Prostate gland (tissue), 2 donors: Measurements from ENCODE around the gene ARHGEF12. TPM values are rescaled to one million over a fixed set of nuclear protein-coding genes. Genes with fewer than 3 reads are reported as not detected.

Source experiments
- DNase-seq: peaks from one replicate; pipeline ENCODE4 v3.0.0-alpha.2; 2019; ENCODE audit warnings: low spot score
- H3K27ac ChIP-seq, 2 donors: fragments of 200-600 bp; sonication (generic); 2 replicates each; pipeline ENCODE4 v1.5.1; 2017 to 2019
- H3K27me3 ChIP-seq: fragments of 200-600 bp; sonication (generic); replicated peaks from 2 replicates; pipeline ENCODE4 v1.5.1; 2019; ENCODE audit not compliant: insufficient read depth
- H3K36me3 ChIP-seq, 2 donors: fragments of 200-600 bp; sonication (generic); 1 replicate in 1 of 2; 2 replicates in 1 of 2; pipeline versions ENCODE4 v1.5.1 to v1.8.1; 2017 to 2019
- H3K4me1 ChIP-seq: fragments of 200-600 bp; sonication (generic); replicated peaks from 2 replicates; pipeline ENCODE4 v1.5.1; 2019
- H3K4me3 ChIP-seq, 2 donors: fragments of 200-600 bp; sonication (generic); 2 replicates each; pipeline ENCODE4 v1.5.1; 2017 to 2019
- H3K9me3 ChIP-seq: fragments of 200-600 bp; sonication (generic); 2 replicates; pipeline ENCODE4 v1.5.1; 2017
- POLR2A ChIP-seq: fragments of 450-650 bp; IDR thresholded peaks from one replicate; pipeline ENCODE4 v1.6.1; 2016; ENCODE audit warnings: antibody characterized with exemption, mild to moderate bottlenecking
- POLR2AphosphoS5 ChIP-seq: sonication (generic); formaldehyde crosslinking; IDR thresholded peaks from one replicate; pipeline ENCODE4 v1.6.1; 2017; ENCODE audit warnings: antibody characterized with exemption
- WGBS: methylation state at CpG from one replicate; pipeline ENCODE4 v1.1.5; 2018; 5-methylcytosine and 5-hydroxymethylcytosine counted together
- intact Hi-C: fragments of 100-400 bp; cut with DNase I; formaldehyde crosslinking; loops from one replicate; pipeline ENCODE4 v1.14.2; 2022
- total RNA-seq, 2 donors: library from RNA; depleted of rRNA; stranded (reverse); fragments of >200 nt; gene quantifications; one replicate each; pipeline ENCODE4 v1.1.0, GENCODE V29; 2016
- TF ChIP-seq, protein P1 (sequence below), 4 experiments: fragments of 200-600 bp in 2 of 4; fragments of 450-650 bp in 2 of 4; sonication (generic) in 2 of 4; IDR thresholded peaks; 1 replicate in 3 of 4; 2 replicates in 1 of 4; pipeline ENCODE4 v1.5.1; 2016 to 2019; ENCODE audit warnings: antibody characterized with exemption in 4 of 4, mild to moderate bottlenecking in 2 of 4, moderate library complexity in 2 of 4

ARHGEF12 gene
- total RNA-seq, 2 donors from 2014 or later = 86.2 to 96.5 TPM

- DNase-seq = no peak
- intact Hi-C loops = no loop called here
- H3K9me3 ChIP-seq = no peaks in the 10 kb centered on the region
- no peak overlapping the region for H3K4me3 ChIP-seq
- no peaks in the 10 kb centered on the region for H3K27me3 ChIP-seq
- H3K36me3 ChIP-seq = no peaks in the 10 kb centered on the region
- no peak overlapping the region for H3K27ac ChIP-seq
- TF ChIP-seq POLR2A = no peak
- TF ChIP-seq POLR2AphosphoS5 = no peak
- TF ChIP-seq, protein P1, sequence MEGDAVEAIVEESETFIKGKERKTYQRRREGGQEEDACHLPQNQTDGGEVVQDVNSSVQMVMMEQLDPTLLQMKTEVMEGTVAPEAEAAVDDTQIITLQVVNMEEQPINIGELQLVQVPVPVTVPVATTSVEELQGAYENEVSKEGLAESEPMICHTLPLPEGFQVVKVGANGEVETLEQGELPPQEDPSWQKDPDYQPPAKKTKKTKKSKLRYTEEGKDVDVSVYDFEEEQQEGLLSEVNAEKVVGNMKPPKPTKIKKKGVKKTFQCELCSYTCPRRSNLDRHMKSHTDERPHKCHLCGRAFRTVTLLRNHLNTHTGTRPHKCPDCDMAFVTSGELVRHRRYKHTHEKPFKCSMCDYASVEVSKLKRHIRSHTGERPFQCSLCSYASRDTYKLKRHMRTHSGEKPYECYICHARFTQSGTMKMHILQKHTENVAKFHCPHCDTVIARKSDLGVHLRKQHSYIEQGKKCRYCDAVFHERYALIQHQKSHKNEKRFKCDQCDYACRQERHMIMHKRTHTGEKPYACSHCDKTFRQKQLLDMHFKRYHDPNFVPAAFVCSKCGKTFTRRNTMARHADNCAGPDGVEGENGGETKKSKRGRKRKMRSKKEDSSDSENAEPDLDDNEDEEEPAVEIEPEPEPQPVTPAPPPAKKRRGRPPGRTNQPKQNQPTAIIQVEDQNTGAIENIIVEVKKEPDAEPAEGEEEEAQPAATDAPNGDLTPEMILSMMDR (IDR thresholded peaks at IDR 0.05) = no peak
- H3K4me1 ChIP-seq = peaks cover 8% of the 10 kb centered on the region
These were observed 14.4 kb downstream of the ARHGEF12 start for GRCh38 chr11:120350637-120351036.

DNA sequence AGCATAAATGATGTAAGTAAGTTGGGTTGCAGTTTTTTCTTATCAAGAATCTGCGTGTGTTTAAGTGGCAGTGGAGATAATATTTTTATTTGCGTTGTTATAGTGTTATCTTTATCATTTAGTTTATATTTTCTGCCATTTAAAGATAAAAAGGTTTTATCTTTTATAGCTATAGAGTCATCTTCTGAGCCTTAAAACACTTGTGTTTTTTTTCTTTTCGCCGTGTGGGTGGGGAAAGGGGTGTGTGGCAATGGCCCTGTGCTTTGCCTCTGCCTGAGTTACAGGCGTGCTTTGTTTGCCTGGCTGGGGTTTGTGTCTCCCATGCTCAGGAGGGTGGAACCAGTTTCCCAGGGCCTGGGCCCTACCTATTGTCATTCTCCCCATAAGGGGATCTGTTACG is 16.2 kb downstream of the ARHGEF12 start:
- TF ChIP-seq, protein P1 (IDR thresholded peaks at IDR 0.05) = no peak
- TF ChIP-seq POLR2AphosphoS5 = no peak
- no peak for TF ChIP-seq POLR2A
- Histone ChIP-seq H3K27me3 (no peaks in the 10 kb centered on the region), H3K9me3 (no peaks in the 10 kb centered on the region), H3K27ac (no peak overlapping the region), H3K4me1 (no peaks in the 10 kb centered on the region), H3K4me3 (no peak overlapping the region), H3K36me3 (no peaks in the 10 kb centered on the region)
- WGBS = 51% methylated on average over 6 of the region's 6 CpGs
- DNase-seq = no peak
- intact Hi-C loops = no loop called here

- intact Hi-C loops = no loop called here
- TF ChIP-seq POLR2A (no peak), POLR2AphosphoS5 (no peak)
- TF ChIP-seq, protein P1 (IDR thresholded peaks at IDR 0.05) = no peak
- no peak for DNase-seq
- 47% methylated on average over 1 of the region's 1 CpG for WGBS
- Histone ChIP-seq H3K27ac (no peak overlapping the region), H3K36me3 (no peaks in the 10 kb centered on the region), H3K4me3 (no peak overlapping the region), H3K9me3 (no peaks in the 10 kb centered on the region), H3K27me3 (no peaks in the 10 kb centered on the region), H3K4me1 (no peaks in the 10 kb centered on the region)
These were observed 17.9 kb downstream of the ARHGEF12 start for GRCh38 chr11:120354068-120354467.

DNA sequence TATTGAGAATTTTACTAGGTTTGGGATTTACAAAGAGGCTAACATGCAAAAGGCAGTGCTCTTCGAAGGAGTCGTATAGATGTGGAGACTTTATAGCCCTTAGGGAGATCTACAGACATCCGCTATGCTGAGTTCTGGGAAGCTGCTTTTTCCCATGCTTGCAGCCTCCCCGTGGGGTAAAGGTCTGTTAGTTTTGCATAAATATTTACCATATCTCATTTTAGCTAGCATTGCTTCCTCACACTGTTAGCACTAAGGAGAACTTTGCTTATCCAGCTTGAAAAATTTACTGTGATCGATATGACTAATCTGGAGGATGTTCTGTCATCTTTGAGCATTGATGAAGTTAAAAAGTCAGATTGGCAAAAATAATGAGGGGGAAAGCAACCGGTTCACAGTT is 18.6 kb downstream of the ARHGEF12 start:
- Histone ChIP-seq H3K36me3 (no peaks in the 10 kb centered on the region), H3K4me1 (no peaks in the 10 kb centered on the region), H3K27me3 (no peaks in the 10 kb centered on the region), H3K9me3 (no peaks in the 10 kb centered on the region), H3K27ac (no peak overlapping the region), H3K4me3 (no peak overlapping the region)
- TF ChIP-seq, protein P1 (IDR thresholded peaks at IDR 0.05) = no peak
- TF ChIP-seq POLR2AphosphoS5 = no peak
- no peak for TF ChIP-seq POLR2A
- WGBS = 77% methylated on average over 6 of the region's 6 CpGs
- intact Hi-C loops = no loop called here
- no peak for DNase-seq

- DNase-seq = no peak
These were observed 21.4 kb downstream of the ARHGEF12 start for GRCh38 chr11:120357620-120358019.

More at GRCh38 chr11:120357620-120358019, 21.4 kb downstream of the ARHGEF12 start:
- intact Hi-C loops = no loop called here
- Histone ChIP-seq H3K27ac (no peak overlapping the region), H3K4me1 (no peaks in the 10 kb centered on the region), H3K36me3 (no peaks in the 10 kb centered on the region), H3K27me3 (no peaks in the 10 kb centered on the region), H3K4me3 (no peak overlapping the region), H3K9me3 (no peaks in the 10 kb centered on the region)
- no peak for TF ChIP-seq POLR2A
- TF ChIP-seq POLR2AphosphoS5 = no peak
- TF ChIP-seq, protein P1 (IDR thresholded peaks at IDR 0.05) = no peak
- WGBS = 96% methylated on average over 6 of the region's 6 CpGs
